SK-N-SH (cell line): Measurements from ENCODE around the gene WSCD1. TPM values are rescaled to one million over a fixed set of nuclear protein-coding genes. Genes with fewer than 3 reads are reported as not detected.

Experiments used
- CTCF ChIA-PET: fragments of 300-600, 350-600 bp; formaldehyde crosslinking; extraction: SDS; loops from one replicate; lab custom pipeline; 2021; lab: Yijun Ruan, JAX
- POLR2A ChIA-PET: fragments of 350-600 bp; sonication (Branson Sonifier 250); formaldehyde crosslinking; extraction: SDS; loops from one replicate; lab custom pipeline; 2020; ENCODE audit warnings: antibody characterized with exemption, inconsistent platforms; lab: Yijun Ruan, JAX
- DNase-seq: peaks from one replicate; pipeline ENCODE4 v3.0.0; 2012
- H2AFZ ChIP-seq: fragments of 200-600 bp; sonication (generic); 2 replicates; pipeline ENCODE4 v1.8.1; 2016; ENCODE audit warnings: antibody characterized with exemption, mild to moderate bottlenecking, low read depth
- H3F3A ChIP-seq: fragments of 200-600 bp; sonication (generic); replicated peaks from 2 replicates; pipeline ENCODE3; 2016; ENCODE audit warnings: antibody characterized with exemption, mild to moderate bottlenecking; ENCODE audit not compliant: insufficient read depth
- H3K27ac ChIP-seq, 2 experiments: fragments of 200-500 bp in 1 of 2; fragments of 200-600 bp in 1 of 2; sonication (Bioruptor generic) in 1 of 2; sonication (generic), shearing (Covaris generic) in 1 of 2; 2 replicates each; pipeline versions ENCODE4 v1.5.1 to v1.6.1; 2014 to 2016; ENCODE audit warnings: low read depth in 2 of 2, inconsistent platforms in 1 of 2, low read length in 1 of 2, mild to moderate bottlenecking in 1 of 2, mixed read lengths in 1 of 2
- H3K27me3 ChIP-seq: fragments of 200-600 bp; sonication (generic), shearing (Covaris generic); 2 replicates; pipeline ENCODE4 v1.6.1; 2016; ENCODE audit warnings: mixed run types; ENCODE audit not compliant: insufficient read depth
- H3K36me3 ChIP-seq, 2 experiments: fragments of 200-500 bp in 1 of 2; fragments of 200-600 bp in 1 of 2; sonication (Bioruptor generic) in 1 of 2; sonication (generic) in 1 of 2; replicated peaks in 1 of 2; 2 replicates each; pipeline versions ENCODE3 to v1.5.1; 2014 to 2016; ENCODE audit warnings: low read length in 1 of 2, mild to moderate bottlenecking in 1 of 2; ENCODE audit not compliant: insufficient read depth in 2 of 2, control insufficient read depth in 1 of 2
- H3K4me1 ChIP-seq, 2 experiments: fragments of 200-500 bp in 1 of 2; fragments of 200-600 bp in 1 of 2; sonication (Bioruptor generic) in 1 of 2; sonication (generic), shearing (Covaris generic) in 1 of 2; 2 replicates each; pipeline versions ENCODE4 v1.5.1 to v1.6.1; 2014 to 2016; ENCODE audit warnings: low read depth in 1 of 2, low read length in 1 of 2, mixed run types in 1 of 2; ENCODE audit not compliant: insufficient read depth in 2 of 2, control insufficient read depth in 1 of 2
- H3K4me2 ChIP-seq: fragments of 200-600 bp; sonication (generic), shearing (Covaris generic); 2 replicates; pipeline ENCODE4 v1.6.1; 2017; ENCODE audit warnings: mixed run types
- H3K4me3 ChIP-seq, 2 experiments: fragments of 200-500 bp in 1 of 2; fragments of 200-600 bp in 1 of 2; sonication (Bioruptor generic) in 1 of 2; sonication (generic), shearing (Covaris generic) in 1 of 2; 2 replicates each; pipeline versions ENCODE4 v1.5.1 to v1.8.1; 2014 to 2016; ENCODE audit warnings: low read depth in 2 of 2, inconsistent platforms in 1 of 2, low read length in 1 of 2, mild to moderate bottlenecking in 1 of 2, mixed read lengths in 1 of 2, moderate library complexity in 1 of 2
- H3K79me2 ChIP-seq: fragments of 200-600 bp; sonication (generic); 2 replicates; pipeline ENCODE4 v1.8.1; 2017; ENCODE audit warnings: mild to moderate bottlenecking; ENCODE audit not compliant: insufficient read depth
- H3K9ac ChIP-seq: fragments of 200-600 bp; sonication (generic); 2 replicates; pipeline ENCODE4 v1.6.1; 2017; ENCODE audit warnings: mixed run types
- H3K9me2 ChIP-seq: fragments of 200-600 bp; sonication (generic); 2 replicates; pipeline ENCODE4 v1.6.1; 2017; ENCODE audit warnings: mixed run types
- H3K9me3 ChIP-seq: fragments of 200-600 bp; sonication (generic); 2 replicates; pipeline ENCODE4 v1.6.1; 2017; ENCODE audit warnings: mixed run types, mild to moderate bottlenecking, moderate library complexity
- H4K20me1 ChIP-seq: fragments of 200-600 bp; sonication (generic); 2 replicates; pipeline ENCODE4 v1.6.1; 2017; ENCODE audit warnings: mild to moderate bottlenecking, mixed run types; ENCODE audit not compliant: insufficient read depth
- CHD2 ChIP-seq: fragments of 150-350 bp; IDR thresholded peaks from 2 replicates; pipeline ENCODE4 v1.6.1; 2018; ENCODE audit warnings: low read length; ENCODE audit not compliant: partially characterized antibody
- CTCF ChIP-seq: fragments of 200-600 bp; sonication (generic); IDR thresholded peaks from 2 replicates; pipeline ENCODE4 v1.6.1; 2017; ENCODE audit warnings: antibody characterized with exemption, mild to moderate bottlenecking, moderate library complexity
- EP300 ChIP-seq, 2 experiments: IDR thresholded peaks; 2 replicates each; pipeline versions ENCODE4 v1.4.0 to v1.6.1; 2012; ENCODE audit warnings: borderline replicate concordance in 1 of 2, low read depth in 1 of 2, low read length in 1 of 2
- EZH2phosphoT487 ChIP-seq: fragments of 200-600 bp; sonication (generic); IDR thresholded peaks from 2 replicates; pipeline ENCODE4 v1.6.1; 2017; ENCODE audit warnings: low read depth, mixed run types, mild to moderate bottlenecking, antibody characterized with exemption, moderate library complexity, borderline replicate concordance
- FOXM1 ChIP-seq: IDR thresholded peaks from 2 replicates; pipeline ENCODE4 v1.4.0; 2012; ENCODE audit warnings: low read depth, mild to moderate bottlenecking
- GATA2 ChIP-seq: sonication (generic); formaldehyde crosslinking; IDR thresholded peaks from 2 replicates; pipeline ENCODE4 v1.5.0; 2020; ENCODE audit warnings: mild to moderate bottlenecking, missing genetic modification reagents
- JUND ChIP-seq: IDR thresholded peaks from 2 replicates; pipeline ENCODE4 v1.4.0; 2012
- MAX ChIP-seq: IDR thresholded peaks from 2 replicates; pipeline ENCODE4 v1.4.0; 2012; ENCODE audit warnings: low read depth
- MEF2A ChIP-seq: IDR thresholded peaks from 2 replicates; pipeline ENCODE4 v1.4.0; 2012; ENCODE audit warnings: low read depth, borderline replicate concordance
- MXI1 ChIP-seq: IDR thresholded peaks from 2 replicates; pipeline ENCODE4 v1.6.1; 2012; ENCODE audit warnings: mild to moderate bottlenecking, low read depth, low read length, improper control_type of control experiment
- PBX3 ChIP-seq: IDR thresholded peaks from 2 replicates; pipeline ENCODE4; 2012
- RCOR1 ChIP-seq: fragments of 150-350 bp; IDR thresholded peaks from 2 replicates; pipeline ENCODE4 v1.6.1; 2017; ENCODE audit warnings: antibody characterized with exemption, low read length
- RFX5 ChIP-seq: IDR thresholded peaks from 2 replicates; pipeline ENCODE4 v1.6.1; 2012; ENCODE audit warnings: mild to moderate bottlenecking, improper control_type of control experiment, low read length
- RXRA ChIP-seq: IDR thresholded peaks from 2 replicates; pipeline ENCODE4 v1.4.0; 2012; ENCODE audit warnings: low read depth, mild to moderate bottlenecking, borderline replicate concordance
- TCF12 ChIP-seq: IDR thresholded peaks from 2 replicates; pipeline ENCODE4 v1.4.0; 2012
- YY1 ChIP-seq: IDR thresholded peaks from 2 replicates; pipeline ENCODE4 v1.4.0; 2012; ENCODE audit warnings: low read depth, mild to moderate bottlenecking
- ZBTB33 ChIP-seq: IDR thresholded peaks from 2 replicates; pipeline ENCODE4 v1.4.0; 2012; ENCODE audit warnings: low read depth, borderline replicate concordance
- WGBS: methylation state at CpG from one replicate; pipeline ENCODE4 v1.1.6; 2017; ENCODE audit warnings: low lambda C conversion rate; 5-methylcytosine and 5-hydroxymethylcytosine counted together
- polyA plus RNA-seq, 3 experiments: library from polyadenylated mRNA; depleted of rRNA; stranded (reverse); fragments of >200 nt; gene quantifications; 2 replicates each; pipeline ENCODE4 v1.2.3, GENCODE V29; 2012

WSCD1 gene
- polyA plus RNA-seq, 1 of the 3 experiments (the other 2 are of a cell fraction), result 0.03 TPM

GRCh38 chr17:6040504-6040903, 29.7 kb upstream of the WSCD1 start:
- DNase-seq, result no peak
- TF ChIP-seq JUND (no peak), RFX5 (no peak), PBX3 (no peak), EP300 (IDR thresholded peaks at IDR 0.05; ENCODE audit: borderline replicate concordance in 1 of 2, low read depth in 1 of 2, low read length in 1 of 2) (no peak), CHD2 (no peak), RXRA (no peak), MXI1 (no peak), FOXM1 (no peak), EZH2phosphoT487 (no peak), GATA2 (CRISPR knock-in tag) (no peak), MEF2A (no peak), ZBTB33 (no peak), YY1 (no peak), RCOR1 (no peak), TCF12 (no peak), MAX (no peak), CTCF (no peak)
- TF ChIP-seq, all 33 proteins: peak for 0
- no peaks in the 10 kb centered on the region for H3F3A ChIP-seq
- H3K4me2 ChIP-seq, result no peak overlapping the region
- H4K20me1 ChIP-seq, result no peaks in the 10 kb centered on the region
- H2AFZ ChIP-seq, result no peak overlapping the region
- no peaks in the 10 kb centered on the region for H3K79me2 ChIP-seq
- H3K9me2 ChIP-seq, result no peaks in the 10 kb centered on the region
- no peak overlapping the region for H3K9ac ChIP-seq
- no peaks in the 10 kb centered on the region for H3K9me3 ChIP-seq
- no peaks in the 10 kb centered on the region for H3K36me3 ChIP-seq
- H3K27ac ChIP-seq, result no peak overlapping the region
- CTCF ChIA-PET, result no interaction called here
- POLR2A ChIA-PET, result no interaction called here
- peaks cover 15% of the 10 kb centered on the region; the same call in 1 of the 2 replicates for H3K27me3 ChIP-seq
- no peak overlapping the region for H3K4me3 ChIP-seq
- 53% methylated on average over 11 of the region's 13 CpGs for WGBS
- no peaks in the 10 kb centered on the region for H3K4me1 ChIP-seq
